Vagina (tissue), 2 donors: Measurements from ENCODE around the gene UNC13A.

Source experiments
- POLR2A ChIP-seq, 2 donors: fragments of 450-650 bp; IDR thresholded peaks; one replicate each; pipeline ENCODE4 v1.6.1; 2017; ENCODE audit warnings: antibody characterized with exemption in 2 of 2, mild to moderate bottlenecking in 2 of 2, moderate library complexity in 2 of 2
- POLR2AphosphoS5 ChIP-seq, 2 donors: sonication (generic); formaldehyde crosslinking; IDR thresholded peaks; one replicate each; pipeline ENCODE4 v1.9.0; 2017; ENCODE audit warnings: antibody characterized with exemption in 2 of 2, mild to moderate bottlenecking in 2 of 2, low read depth in 1 of 2; ENCODE audit not compliant: insufficient read depth in 1 of 2
- TF ChIP-seq, protein P1 (sequence below), 3 experiments: fragments of 450-650 bp in 2 of 3; fragments of 200-600 bp in 1 of 3; sonication (generic) in 1 of 3; IDR thresholded peaks; one replicate each; pipeline ENCODE4 v1.5.1; 2017 to 2019; ENCODE audit warnings: antibody characterized with exemption in 3 of 3, mild to moderate bottlenecking in 2 of 3, moderate library complexity in 2 of 3

DNA sequence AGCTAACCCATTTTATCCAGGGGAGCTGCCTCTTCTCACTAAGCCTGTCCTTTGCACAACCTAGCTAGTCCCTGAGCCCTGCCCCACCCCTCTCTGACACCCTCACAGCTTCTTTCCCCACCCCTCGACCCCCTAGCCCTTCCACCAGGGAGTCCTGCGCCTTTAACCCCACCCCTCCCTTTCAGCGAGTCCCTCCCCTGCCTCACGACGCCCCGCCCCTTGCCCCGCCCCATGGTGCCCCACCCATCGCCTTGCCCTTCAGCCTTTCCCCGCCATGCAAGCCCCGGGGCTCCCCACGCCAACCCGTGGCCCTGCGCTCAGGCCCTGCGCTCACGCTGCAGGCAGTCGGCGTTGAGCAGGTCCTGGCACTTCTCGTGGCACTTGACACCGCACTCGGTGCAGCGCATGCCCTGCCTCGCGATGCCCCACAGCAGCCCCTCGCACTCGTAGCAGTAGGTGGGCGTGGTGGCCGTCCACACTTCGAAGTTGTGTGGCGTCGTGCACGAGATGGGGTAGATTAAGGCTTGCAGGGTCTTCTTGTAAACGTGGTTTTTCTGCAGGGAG lies 40.0 kb downstream of the UNC13A start:
- TF ChIP-seq, protein P1, sequence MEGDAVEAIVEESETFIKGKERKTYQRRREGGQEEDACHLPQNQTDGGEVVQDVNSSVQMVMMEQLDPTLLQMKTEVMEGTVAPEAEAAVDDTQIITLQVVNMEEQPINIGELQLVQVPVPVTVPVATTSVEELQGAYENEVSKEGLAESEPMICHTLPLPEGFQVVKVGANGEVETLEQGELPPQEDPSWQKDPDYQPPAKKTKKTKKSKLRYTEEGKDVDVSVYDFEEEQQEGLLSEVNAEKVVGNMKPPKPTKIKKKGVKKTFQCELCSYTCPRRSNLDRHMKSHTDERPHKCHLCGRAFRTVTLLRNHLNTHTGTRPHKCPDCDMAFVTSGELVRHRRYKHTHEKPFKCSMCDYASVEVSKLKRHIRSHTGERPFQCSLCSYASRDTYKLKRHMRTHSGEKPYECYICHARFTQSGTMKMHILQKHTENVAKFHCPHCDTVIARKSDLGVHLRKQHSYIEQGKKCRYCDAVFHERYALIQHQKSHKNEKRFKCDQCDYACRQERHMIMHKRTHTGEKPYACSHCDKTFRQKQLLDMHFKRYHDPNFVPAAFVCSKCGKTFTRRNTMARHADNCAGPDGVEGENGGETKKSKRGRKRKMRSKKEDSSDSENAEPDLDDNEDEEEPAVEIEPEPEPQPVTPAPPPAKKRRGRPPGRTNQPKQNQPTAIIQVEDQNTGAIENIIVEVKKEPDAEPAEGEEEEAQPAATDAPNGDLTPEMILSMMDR (IDR thresholded peaks at IDR 0.05): no peak
- TF ChIP-seq POLR2A (IDR thresholded peaks at IDR 0.05) (no peak), POLR2AphosphoS5 (IDR thresholded peaks at IDR 0.05; ENCODE audit: insufficient read depth in 1 of 2, low read depth in 1 of 2) (no peak)
